Measurements from ENCODE around the gene ANGPTL8.

ANGPTL8 gene, protein sequence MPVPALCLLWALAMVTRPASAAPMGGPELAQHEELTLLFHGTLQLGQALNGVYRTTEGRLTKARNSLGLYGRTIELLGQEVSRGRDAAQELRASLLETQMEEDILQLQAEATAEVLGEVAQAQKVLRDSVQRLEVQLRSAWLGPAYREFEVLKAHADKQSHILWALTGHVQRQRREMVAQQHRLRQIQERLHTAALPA
- 0 reads per million in 4 experiments for total RNA-seq

DNA sequence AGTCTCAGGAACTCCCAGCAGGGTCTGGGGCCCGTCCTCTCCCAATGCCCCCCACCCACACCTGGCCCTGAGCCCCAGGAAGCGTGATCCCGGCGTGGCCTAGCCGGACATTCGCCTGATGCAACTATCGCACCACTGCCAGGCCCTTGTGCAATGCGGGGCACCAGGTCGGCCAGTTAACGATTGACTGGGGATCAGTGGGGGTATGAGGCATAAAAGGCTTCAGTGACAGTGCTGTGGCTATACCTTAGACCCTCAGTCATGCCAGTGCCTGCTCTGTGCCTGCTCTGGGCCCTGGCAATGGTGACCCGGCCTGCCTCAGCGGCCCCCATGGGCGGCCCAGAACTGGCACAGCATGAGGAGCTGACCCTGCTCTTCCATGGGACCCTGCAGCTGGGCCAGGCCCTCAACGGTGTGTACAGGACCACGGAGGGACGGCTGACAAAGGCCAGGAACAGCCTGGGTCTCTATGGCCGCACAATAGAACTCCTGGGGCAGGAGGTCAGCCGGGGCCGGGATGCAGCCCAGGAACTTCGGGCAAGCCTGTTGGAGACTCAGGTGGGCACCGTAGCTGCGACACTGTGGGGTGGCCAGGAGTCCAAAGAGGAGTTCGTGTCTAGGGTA, at the start of gene ANGPTL8:
Gene ANGPTL8 (plus strand): TSS at position 243 of the 624 bp plus-strand sequence. CDS start 19 bp downstream, at position 262.
- no peak for DNase-seq

DNA sequence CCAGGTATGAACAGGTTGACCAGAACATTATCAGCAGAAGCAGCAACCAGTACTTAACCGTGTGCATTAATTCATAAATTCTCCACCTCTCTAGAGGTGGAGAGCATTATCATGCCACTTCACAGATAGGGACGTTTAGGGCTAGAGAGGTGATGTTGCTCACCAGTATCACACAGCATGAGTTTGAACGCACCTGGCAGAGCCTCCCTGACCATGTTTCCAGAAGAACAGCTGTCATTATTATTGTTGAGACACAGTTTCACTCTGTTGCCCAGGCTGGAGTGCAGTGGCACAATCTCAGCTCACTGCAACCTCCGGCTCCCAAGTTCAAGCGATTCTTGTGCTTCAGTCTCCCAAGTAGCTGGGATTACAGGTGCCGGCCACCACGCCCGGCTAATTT, 48.9 kb upstream of the ANGPTL8 start:
- no peak for DNase-seq

DNA sequence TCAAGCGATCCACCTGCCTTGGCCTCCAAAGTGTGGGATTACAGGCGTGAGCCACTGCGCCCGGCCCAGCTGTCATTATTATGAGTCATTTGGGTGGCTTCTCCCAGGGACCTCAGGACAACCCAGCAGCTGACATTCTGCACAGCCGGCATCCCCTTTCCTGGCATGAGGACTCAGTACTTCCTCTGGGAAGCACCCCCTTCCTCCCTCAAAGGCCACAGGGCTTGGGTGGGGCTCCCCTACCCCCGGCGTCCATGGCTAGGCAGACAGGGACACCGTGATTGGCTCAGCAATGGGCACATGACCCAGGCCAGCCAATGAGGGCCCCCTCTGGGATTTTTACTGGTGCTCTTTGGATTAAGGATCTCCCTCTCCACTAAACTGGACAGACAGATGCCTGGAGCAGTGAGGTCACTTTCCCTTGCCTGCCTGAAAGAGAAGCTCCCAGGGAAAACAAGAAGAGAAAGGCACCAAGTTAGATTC, 48.1 kb upstream of the ANGPTL8 start:
- no peak for DNase-seq

DNA sequence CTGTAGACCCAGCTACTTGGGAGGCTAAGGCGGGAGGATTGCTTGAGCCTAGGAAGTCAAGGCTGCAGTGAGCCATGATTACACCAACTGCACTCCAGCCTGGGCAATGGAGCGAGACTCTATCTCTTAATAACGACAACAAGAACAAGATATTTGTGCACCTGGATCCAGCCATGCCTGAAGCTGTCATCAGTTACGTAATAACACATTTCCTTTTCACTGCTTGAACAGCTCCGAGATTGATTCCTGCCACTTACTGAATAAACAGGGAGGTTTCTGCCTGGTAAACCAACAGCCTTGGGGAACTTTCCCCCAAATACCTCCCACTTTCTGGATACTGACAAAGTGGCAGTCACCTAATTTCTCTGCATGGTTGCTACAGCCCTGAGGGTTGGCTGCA, 47.5 kb upstream of the ANGPTL8 start:
- DNase-seq, result no peak

DNA sequence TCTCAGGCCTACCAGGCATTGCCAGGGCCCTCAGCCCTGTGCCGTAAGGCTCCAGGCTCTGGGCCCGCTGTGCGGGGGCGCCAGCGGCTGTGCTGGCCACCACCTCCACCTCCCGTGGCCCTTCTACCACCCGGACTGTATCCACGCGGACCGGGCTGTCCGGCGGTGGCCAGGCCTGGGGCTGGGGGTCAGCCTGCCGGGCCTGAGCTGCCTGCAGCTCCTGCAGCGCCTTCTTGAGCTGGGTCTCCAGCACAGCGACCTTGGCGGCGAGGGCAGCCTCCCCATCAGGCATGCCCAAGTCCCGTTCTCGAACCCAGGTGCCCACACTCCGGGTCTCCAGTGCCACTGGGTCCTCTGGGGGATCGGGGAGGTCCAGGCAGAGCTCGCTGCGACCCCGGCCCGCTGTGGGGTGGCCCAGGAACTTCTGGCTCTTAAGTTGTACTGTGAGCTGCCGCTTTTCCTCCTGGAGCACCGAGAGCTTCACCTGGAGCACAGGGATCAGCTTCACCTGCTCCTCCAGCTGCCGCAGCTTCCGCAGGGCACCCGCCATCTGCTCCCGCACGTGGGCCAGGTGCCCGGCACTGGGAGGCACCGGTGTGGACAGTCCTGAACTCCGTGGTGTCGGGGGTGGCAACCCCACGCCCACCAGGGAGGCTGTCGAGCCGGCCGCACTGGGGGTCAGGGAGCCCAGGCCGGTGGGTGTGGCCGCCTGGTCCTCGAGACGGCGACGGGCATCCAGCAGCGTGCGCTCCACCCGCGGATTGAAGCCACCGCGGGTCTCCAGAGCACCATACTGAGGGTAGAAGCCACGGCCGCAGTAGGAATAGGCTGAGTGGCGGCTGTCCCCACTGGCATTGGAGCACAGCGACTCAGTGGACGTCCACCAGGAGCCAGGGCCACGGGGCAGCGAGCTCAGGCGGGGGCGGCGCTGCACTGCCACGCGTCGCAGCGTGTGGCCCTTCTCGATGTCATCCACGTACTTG, 46.2 kb upstream of the ANGPTL8 start:
- no peak for DNase-seq

DNA sequence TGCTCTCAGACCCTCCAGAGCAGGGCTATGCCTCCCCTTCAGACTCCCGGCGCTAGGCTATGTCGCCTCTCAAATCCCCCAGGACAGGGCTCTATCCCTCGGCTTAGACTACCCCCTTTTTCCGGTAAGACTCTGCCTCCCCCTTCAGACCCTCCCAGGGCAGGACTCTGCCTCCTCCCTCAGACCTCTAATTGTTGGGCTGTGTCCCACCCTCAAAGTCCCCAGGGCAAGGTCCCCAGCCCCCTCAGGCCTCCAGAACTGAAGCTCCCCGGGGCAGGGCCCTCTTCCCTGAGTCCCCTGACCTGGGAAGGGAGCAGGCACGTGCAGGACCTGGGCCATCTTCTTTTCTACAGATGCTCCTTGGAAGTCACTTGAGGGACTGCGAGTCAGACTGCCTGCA, 45.2 kb upstream of the ANGPTL8 start:
- no peak for DNase-seq

DNA sequence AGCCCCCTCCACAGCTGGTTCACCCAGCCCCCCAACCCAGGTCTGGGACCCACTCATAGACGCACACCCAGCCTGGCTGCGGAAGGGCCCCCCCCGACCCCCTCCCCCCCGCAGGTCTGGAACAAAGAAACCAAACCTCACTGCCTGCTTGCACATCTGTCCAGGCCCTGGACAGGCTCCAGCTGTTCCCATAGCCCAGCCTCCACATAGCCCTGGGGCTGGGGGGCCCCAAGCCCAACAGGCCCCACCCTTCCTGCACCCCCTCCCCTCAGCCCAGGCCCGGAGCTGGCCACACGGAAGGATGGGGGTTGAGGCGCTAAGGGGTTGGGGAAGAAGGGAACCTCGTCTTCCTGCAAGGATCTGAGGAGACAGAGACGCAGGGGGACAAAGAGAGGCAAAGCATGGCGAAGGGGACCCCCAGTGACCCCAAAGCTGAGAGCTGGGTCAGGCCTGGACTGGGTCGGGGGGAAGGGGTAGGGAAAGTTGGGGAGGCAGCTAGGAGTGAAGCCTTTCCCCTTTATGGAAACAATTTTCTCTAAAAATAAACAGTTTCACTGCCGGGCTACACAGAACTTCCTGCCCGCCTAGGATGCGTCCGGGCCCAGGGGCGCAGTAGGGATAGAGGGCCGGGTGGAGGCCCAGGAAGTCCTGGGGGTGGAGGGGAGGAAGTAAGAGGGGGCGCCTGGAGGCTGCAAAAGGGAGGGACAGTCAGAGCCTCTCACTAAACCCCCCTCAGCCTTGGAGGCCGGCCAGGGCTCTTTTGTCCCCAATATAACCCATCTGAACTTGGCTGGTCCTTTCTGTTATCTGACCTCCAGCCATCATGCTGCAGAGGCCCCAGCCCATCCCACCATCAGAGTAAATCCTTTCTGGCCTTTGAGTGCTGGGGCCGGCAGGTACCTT, 44.5 kb upstream of the ANGPTL8 start:
- no peak for DNase-seq

DNA sequence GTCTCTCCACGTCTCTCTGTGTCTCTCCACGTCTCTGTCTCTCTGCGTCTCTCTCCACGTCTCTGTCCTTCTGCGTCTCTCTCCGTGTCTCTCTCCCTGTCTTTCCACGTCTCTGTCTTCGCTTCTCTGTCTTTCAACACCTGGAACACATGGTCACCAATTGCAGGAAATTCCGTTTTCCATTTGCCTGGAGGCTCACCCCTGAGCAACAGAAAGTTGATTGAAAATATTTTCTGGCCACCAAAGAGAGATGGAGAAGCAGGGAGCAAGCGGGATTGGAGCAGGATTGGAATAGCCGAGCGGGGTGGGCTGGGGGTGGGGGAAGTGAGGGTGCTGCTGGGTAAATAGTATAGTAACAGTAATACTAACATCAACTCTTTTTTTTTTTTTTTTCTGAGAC, 43.7 kb upstream of the ANGPTL8 start:
- no peak for DNase-seq

DNA sequence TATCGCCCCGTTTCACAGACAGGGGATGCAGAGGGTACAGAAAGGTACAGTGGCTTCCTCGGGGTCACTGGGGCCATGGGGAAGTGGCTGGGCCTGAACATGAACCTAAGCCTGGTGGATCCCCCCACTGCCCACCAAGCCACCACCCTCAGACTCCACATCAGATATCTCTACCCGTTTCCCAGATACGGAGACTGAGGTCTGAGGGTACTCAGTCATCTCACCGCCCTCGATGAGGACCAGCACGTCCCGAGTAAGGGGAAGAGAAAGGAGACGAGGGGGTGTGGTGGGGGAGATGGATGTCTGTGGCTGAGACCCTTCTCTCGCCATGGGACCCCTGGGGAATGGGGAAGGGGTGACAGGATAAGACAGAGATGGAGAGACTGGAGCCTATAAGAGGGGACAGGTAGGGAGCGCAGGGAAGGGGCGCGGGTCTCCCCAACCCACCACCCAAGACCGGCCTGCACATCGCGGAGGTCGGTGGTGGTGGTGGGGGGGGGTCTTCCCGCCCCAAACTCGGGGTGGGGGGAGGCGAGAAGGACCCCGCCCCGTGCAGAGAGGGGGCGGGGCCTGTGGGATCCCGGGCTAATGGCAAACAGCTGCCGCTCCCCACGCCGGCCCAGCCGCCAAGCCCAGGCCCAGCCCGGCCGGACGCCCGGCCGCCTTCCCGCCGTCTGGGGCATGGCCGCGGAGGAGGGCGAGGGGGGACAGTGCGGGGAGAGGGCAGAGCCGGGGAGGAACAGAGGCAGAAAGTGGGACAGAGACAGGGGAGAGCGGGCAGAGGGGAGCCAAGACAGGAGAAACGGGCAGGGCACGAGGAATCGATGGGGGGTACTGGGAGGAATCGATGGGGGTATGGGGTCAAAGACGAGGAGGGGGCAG, 42.8 kb upstream of the ANGPTL8 start:
- DNase-seq, result no peak

DNA sequence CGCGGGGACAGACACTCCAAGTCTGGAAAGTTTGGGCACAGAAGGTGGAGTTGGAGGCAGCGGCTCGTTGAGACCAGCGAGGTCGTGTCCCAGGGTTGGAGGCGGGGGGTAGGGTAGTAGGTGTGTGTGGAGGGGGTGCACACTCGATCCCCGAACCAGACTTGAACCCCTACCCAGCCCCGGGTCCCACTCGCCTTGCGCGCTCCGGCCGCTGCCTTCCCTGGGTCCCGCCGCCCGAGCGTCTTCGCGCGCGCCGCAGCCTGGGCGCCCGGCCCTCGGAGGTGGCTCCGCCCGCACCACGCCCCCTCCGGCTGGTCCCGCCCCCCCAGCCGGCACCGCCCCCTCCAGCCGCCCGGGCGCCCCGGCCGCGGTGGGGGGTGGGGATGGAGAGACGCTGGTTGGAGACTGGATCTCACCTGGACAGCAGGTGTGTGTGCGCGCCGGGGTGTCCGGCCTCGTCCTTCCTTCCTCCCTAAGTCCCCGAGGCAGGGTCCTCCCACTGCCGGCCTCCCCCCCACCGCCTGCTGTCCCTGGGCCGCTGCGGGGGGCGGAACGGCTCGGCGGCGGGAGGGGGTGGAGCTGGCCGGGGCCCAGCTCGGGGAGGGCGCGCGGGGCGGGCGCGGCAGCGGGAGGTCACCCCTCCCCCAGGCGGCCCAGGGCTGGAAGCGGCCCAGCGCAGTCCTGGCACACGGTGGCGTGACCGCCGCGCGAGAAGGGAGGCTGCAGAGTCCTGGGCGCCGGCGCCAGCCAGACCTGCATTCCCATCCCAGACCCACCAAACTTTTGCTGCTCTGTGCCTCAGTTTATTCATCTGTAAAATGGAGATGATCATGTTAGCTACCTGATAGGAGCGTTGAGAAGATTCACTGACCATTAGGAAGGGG, 41.9 kb upstream of the ANGPTL8 start, which contains the start of gene KANK2:
Gene KANK2 (minus strand): TSS at position 255 of the 884 bp plus-strand sequence. CDS start 3,034 bp downstream, outside the sequence.
- peak; percentile 56 for DNase-seq

DNA sequence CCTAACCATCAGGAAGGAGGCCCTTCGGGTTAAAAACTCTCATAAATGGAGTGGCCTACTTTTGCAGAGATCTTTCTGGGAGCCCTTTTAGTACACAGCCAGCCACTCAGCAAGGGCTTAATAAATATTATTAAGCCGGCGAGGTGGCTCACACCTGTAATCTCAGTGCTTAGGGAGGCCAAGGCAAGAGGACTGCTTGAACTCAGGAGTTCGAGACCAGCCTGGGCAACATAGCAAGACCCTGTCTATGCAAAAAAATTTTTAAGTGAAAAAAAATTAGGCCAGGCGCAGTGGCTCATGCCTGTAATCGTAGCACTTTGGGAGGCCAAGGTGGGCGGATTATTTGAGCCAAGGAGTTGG, 41.3 kb upstream of the ANGPTL8 start:
- DNase-seq, result no peak

DNA sequence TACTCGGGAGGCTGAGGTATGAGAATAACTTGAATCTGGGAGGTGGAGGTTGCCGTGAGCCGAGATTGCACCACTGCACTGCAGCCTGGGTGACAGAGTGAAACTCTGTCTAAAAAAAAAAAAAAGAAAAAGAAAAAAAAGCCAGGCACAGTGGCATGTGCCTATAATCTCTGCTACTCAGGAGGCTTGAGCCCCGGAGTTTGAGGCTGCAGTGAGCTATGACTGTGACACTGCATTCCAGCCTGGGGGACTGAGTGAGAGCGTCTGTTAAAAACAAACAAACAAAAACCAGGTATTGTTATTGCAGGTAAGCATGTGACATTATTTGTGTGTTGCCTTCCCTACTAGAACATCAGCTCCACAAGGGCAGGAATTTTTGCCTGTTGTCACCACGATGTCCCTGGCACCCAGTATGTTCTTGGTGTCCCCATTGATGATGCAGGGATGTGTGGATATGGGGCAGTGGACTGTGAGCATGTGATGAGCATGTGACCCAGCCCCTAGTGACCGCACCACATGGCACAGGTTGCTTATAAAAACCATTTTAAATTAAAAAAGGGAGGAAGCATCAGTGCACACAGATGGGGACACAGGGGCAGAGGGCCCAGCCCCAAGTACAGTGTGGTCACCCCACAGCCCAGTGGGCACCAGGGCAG, 40.5 kb upstream of the ANGPTL8 start:
- DNase-seq, result no peak

DNA sequence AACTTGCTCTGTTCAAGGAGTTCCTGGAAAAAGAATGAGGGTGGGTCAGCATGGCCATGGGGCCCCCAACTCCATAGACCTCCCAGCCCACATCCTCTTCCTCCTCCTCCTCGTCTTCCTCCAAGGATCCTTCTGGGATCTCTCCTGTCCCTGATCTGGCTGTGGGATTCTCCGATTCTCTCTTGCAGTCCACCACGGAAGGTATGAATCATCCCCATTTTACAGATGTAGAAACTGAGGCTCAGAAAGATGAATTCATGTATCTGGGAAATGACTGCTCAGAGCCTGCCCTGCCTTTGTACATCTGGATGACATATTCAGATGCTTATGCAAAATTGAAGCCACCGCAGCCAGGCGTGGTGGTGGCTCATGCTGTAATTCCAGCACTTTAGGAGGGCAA, 39.9 kb upstream of the ANGPTL8 start:
- DNase-seq, result no peak

DNA sequence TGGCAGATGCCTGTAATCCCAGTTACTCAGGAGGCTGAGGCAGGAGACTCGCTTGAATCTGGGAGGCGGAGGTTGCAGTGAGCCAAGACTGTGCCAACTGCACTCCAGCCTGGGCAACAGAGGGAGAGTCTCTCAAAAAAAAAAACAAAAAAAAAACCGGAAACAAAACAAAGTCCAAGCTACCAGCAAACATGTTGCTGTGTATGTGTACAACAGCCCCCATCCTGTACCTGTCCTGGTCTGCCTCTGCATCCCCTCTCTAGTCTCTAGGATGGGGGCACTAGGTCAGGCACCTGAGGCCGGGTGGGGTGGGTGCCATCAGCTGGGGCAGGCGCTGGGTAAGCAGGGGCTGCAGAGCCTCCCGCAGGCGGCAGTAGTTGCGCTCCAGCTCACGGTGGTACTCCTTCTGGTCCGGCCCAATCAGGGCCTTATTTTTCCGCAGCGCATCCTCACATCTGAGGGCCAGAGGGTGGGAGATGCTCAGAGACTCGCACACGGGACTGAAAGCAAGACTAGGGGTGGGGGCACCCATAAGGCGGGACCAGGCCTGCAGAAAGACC, 39.3 kb upstream of the ANGPTL8 start:
- DNase-seq, result no peak

DNA sequence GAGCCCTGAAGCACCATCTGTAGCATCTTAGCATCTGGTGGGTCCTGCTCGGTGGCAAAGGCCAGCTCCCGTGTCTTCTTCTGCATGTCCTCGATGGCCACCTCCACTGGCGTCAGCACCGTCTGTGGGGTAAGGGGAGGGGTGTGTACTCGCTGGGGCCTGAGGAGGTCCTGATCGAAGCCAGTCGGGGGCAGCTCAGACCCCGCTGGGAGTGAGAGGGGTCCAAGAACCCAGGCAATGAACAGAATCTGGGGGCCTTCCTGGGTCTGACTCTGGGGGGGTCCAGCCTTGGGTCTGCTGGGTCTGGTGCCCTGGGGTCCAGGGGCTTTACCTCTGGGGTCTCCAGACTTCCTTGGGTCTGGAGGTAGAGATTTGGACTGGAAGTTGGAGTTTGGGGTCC, 38.5 kb upstream of the ANGPTL8 start:
- DNase-seq, result no peak

DNA sequence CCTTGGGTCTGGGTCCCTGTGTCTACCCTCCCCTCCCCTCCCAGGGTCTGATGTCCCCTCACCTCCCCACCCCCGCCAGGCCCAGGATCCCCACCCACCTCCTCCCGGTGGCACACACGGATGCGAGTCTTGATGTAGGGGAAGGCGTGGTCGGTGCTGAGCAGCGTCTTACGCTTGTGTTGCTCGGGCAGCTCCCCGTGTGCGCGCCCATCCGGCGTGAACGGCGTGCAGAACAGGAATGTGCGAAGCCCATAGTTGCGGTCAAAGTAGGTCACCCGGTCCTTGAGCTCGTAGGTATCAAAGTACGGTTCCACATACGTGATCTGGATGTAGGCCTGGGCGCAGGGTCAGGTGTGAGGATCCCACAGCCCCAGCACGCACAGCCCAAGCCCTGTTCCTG, 37.6 kb upstream of the ANGPTL8 start:
- no peak for DNase-seq

DNA sequence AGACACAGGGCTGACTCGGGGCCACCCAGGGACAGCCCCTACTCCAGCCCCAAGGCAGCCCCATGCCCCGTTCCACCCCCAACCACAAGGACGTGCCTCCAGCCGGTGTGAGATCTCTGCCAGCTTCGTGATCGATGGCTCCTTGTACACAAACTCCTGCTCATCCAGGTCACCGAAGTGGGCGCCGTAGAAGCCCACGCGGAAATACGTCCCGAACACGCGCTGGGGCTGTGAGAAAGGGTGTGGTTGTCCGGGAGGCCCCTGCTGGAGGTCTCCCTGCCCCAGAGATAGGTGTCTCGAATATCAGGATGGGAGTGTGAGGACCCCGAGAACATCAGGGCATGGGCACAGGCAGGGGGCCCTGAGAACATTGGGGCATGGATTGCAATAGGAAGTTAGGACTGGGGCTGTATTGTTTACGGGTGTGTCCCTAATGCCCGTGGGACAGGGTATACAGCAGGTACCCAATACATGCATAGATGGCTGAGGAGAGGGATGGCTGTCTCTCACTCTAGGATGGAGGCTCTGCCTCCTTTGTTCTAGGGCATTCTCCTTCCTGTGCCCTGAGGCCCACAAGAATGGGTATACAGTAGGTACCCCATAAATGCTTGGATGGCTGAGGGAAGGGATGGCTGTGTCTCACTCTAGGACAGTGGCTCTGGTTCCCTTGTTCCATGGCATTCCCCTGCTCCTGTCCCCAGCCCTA, 36.8 kb upstream of the ANGPTL8 start:
- no peak for DNase-seq

DNA sequence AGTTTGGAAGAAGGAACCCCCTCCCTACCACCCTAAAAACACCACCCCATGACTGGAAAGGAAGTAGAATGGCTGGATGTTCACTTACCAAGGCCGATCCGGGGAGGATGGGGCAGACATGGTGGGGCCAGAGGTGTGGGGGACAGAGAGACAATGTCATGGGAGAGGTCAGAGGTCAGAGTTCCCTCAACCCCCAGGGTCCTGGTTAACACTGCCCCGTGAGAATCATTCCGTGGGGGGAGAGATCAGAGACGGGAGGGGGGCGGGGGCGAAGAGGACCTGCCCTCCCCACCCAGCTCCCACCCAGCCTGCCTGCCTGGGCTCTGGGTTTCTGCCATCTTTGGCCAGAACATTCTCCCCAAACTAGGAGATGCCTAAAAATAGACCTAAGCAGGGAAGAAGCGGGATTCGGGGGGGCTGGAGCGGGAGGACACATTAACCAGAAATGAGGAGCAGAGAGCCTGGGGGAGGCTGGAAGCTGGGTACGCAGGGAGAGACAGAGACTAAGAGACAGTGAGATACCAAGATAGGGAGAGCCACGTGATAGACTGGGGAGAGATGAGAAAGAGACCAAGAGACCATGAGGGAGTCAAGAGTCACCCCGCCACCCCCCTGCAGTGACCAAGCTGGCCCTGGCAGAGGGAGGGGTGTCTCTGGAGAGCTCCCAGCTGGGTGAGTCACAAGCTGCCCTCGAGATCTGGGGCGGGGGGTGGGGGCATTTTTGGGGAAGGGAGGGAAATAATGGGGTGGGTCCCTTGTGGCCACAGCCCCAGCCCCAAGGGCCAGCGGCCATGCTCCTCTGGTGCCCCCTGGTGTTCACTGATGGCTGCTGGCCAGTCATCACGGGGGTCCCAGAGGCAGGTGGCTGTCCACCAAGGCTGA, 36.0 kb upstream of the ANGPTL8 start:
- peak; percentile 19 for DNase-seq

All from effector CD8-positive, alpha-beta T cell (primary cell).